SHP77 (cell line): ENCODE data around the gene MKRN1.
"Not testable (repeated sequence)": the region's sequence is repeated elsewhere in the genome, so short reads cannot be mapped to it uniquely, and the experiment has no call there.

ENCODE experiments used
- DNase-seq, 2 experiments: peaks; one replicate each; lab custom pipeline; 2025; lab: John Stamatoyannopoulos, UW

MKRN1 gene

GRCh38 chr7:140484951-140485499 lies 5.7 kb upstream of the MKRN1 start:
- no peak for DNase-seq

- DNase-seq, result no peak
These were observed 5.2 kb upstream of the MKRN1 start for GRCh38 chr7:140484479-140484878.

GRCh38 chr7:140479739-140480084 lies 407 bp upstream of the MKRN1 start:
- DNase-seq, result no peak

DNA sequence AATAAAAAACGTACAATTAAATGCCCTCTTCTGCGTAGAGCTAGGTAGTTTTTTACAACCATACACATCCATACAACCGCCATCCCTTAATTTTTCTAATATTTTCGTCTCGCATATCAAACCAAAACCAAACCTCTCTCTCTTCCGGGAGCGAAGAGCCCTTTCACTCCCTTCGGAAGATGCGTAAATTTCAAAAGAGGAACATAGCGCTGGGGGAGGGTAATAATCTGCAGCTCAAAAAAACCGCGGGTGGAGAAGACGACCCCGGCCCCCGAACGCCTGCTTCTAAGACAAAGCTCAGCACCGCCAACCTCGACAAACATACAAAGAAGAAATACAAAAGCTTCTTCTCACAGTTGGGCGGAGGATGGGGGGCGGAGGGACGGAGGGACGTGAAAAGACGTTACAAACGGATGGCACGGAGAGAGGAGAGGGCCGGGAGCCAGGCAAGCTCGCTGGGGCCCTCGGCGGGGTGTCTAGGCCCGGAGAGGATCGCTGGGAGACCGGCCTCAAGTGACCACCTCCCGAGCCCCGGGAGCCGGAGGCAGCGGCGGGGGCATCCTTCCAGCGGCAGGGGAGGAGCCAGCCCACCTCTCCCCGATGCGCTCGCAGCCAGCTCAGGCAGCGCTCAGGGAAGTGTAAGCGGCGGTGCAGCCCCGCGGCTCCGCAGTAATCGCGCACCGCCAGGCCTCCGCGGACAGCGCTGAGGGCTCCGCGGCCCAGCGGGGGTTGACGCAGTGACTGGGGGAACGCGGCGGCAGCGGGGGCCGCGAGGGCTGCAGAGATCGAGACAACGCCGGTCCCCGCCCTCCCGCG lies 851 bp downstream of the MKRN1 start:
- DNase-seq, result no peak

DNA sequence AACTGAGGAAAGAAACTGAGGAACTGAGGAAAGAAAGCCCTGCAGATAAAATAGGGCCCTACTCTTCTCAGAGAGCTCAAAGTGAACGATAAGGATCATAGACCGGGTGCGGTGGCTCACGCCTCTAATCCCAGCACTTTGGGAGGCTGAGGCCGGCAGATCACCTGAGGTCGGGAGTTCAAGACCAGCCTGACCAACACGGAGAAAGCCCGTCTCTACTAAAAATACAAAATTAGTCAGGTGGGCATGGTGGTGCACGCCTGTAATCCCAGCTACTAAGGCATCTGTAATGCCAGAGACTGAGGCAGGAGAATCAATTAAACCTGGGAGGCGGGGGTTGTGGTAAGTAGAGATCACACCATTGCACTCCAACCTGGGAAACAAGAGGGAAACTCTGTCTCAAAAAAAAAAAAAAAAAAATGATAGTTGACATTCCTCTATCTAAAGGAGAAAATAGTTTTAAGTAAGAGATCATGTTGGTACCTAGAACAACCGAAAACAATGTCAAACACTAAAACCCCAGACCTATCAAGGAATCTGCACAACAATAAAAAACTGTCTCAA lies 2.5 kb downstream of the MKRN1 start:
- DNase-seq, result no peak

DNA sequence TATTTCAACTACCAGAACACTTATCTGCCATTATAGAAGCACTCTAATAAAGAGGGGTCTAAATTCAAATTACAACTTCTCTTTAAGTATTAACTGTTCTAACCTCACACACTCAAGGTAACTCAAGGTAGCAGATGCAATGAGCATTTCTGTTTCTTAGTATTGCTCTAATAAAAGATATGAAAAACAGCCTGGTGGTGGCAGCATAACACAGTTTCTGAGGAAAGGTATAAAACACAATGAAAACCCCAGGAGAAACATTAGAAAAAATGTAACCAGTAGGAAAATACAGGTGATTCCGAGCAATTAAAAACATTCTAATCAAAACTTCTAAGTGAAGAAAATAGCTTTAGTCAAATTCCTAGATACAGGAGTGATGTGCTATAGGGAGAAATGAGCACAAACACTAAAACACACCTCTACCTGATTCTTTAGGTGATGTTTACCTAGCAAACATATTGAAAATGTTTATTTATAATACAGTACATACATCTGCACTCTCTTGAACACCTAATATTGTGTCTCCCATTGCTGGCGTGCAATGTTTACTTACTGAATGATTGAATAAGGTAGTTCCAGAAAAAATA lies 3.5 kb downstream of the MKRN1 start:
- peak; percentile 39 to 56 for DNase-seq

DNA sequence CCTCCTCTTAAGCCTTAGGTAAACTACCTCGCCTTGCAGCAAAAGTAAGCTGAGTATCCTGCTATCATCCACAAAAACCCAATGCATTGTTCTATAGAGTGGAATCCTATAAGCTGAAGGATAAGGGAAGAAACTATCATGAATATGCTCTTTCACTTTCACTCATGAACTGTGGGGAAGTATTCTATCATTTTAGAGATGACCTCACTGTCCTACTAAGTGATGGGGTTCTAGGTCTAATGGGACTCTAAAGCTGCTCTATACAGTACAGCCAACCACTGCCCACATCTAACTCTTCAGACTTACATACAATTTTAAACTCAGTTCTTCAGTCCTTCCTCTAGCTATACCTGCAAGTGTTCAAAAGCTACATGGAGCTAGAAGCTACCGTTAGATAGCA lies 16.2 kb downstream of the MKRN1 start:
- DNase-seq, result no peak

- DNase-seq, result no peak
These were observed 20.4 kb downstream of the MKRN1 start for GRCh38 chr7:140458916-140459315.

DNA sequence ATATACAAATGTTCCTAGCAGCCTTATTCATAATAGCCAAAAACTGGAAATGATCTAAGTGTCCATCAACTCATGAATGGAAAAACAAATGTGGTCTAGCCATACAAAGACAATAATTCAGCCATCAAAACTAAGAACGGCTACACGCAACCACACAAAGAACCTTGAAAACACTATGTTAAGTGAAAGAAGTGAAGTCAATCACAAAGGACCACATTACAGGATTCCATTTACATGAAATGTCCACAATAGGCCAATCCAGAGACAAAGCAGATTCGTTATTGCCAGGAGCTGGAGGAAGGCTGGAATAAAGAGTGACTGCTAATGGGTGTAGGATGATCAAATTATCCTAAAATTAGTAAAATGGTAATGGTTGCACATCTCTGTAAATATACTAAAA lies 21.1 kb downstream of the MKRN1 start:
- DNase-seq, result no peak

GRCh38 chr7:140456551-140457051 lies 22.7 kb downstream of the MKRN1 start:
- no peak for DNase-seq

- no peak for DNase-seq
These were observed 23.6 kb downstream of the MKRN1 start for GRCh38 chr7:140455743-140456142.

DNA sequence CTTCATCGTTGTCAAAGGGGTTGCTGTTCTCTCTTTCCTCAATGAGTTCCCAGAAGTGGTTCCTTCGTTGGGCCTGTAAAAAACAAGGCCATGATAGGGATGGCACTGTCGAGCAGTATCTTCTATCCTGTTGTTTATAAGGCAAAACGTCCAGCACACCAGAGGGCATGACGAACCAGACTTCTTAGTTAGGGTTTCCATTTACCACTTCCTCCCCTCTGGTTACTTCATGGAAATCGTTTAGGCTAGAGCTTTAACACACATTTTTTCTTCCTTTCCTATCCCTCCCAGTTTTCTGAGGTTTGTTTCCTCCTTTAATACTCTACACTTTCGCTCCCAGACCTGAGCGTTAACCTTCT lies 24.7 kb downstream of the MKRN1 start:
- DNase-seq, result no peak

DNA sequence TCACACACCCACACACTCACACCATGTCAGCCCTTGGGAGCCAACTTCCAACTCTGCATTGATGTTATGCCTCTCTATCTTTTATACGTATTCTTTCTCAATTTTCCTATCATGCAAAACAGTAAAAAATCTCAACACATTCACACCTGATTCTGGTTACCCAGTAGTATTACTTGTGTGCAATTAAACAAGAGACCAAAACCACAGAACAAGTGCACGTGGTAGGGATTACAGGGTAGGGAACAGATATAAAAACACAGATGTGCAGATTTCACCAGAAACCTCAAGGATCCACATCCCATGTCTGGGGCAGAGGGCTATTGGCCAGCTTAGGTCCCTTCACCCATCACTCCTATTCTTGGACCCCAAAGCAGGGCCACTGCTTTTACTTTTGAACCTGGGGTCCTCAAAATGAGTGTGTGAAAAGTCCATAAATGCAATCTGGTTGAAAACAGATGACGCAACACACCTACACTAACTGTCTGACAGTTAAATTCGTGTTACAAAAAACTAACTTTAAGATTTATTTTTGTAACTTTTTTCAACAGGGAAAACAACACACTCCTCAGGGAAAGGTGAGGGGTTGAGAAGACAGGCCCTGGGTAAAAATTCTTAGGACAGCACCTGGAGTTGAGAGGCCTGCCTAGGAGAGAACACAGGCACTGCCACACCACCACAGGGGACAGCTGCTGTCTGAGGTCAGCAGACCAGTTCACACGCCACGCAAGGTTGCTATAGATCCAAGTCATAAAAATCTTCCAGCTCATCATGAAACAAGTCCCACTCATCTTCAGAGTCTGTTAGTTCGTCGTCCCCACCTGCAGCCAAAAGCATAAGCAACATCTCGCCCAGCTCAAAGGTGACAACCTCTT lies 25.3 kb downstream of the MKRN1 start:
- not testable (repeated sequence) for DNase-seq

GRCh38 chr7:140453273-140453672 lies 26.0 kb downstream of the MKRN1 start:
- DNase-seq, result no peak

- DNase-seq, result no peak
These were observed 27.6 kb downstream of the MKRN1 start for GRCh38 chr7:140451716-140452115.

DNA sequence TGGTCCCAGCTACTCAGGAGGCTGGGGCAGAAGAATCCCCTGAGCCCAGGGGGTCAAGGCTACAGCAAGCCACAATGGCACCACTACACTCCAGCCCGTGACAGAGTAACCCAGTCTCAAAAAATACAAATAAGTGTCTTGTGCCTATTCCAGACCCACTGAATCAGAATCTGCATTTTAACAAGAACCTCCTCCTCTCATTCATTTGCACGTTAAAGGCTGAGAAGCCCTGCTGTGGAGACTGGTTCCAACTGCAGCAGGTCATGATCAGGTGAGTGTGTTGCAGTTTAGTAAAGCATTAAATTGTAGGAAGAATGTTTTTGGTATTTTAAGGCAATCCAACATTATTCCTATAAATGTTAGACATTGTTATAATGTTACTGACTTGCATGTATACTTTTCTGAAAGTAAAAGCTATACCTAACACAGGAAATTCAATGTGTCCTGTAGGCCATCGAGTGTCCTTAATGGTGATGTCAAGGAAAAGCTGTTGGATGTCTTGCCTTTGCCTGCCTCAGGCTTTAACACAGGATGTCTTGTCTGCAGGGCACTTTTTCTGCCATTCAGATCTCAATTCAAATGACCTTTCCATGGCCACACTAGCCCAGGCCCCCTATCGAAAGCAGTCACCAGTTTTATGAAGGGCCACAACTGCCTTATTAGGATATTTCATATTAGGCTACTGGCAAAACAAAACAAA lies 30.4 kb downstream of the MKRN1 start:
- no peak for DNase-seq

- no peak for DNase-seq
These were observed 31.5 kb downstream of the MKRN1 start for GRCh38 chr7:140447841-140448240.

GRCh38 chr7:140446467-140446866 lies 32.8 kb downstream of the MKRN1 start:
- DNase-seq, result no peak

DNA sequence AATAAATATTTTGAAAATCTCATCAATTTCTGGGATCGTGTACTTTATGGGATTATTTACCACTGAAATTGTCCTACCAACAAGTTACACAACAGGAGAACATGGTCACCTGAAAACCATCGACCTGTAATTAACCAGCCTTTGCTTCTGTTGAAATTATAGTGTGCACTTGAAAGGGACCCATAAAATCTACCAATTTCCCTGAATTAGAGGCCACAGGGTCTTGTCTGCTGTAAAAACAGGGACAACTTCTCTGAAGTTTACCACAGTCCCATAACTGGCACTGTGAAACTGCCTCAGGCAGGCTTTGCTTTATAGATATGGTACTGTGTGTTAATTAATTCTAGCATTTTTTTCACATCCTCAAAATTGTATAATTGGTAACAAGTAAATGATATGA lies 37.8 kb downstream of the MKRN1 start:
- no peak for DNase-seq

DNA sequence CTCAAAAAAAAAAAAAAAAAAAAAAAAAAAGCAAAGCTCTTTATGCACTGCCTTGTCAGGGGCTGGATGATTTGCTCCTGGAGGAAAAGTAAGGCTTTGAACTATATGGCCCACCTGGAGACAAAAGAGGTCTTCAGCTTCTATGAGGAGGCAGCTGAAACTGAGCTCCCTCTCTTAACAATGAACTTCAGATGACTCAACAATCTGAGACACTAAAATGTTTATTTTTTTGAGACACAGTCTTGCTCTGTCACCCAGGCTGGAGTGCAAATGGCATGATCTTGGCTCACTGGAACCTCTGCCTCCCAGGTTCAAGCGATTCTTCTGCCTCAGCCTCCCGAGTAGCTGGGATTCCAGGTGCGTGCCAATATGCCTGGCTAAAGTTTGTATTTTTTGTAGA lies 38.7 kb downstream of the MKRN1 start:
- DNase-seq, result no peak

- no peak for DNase-seq
These were observed 39.9 kb downstream of the MKRN1 start for GRCh38 chr7:140439359-140439758.
